PC-3 (cell line): ENCODE data around the gene KSR2.

Experiments used
- EZH2 ChIP-seq: fragments of 300-600 bp; sonication (generic); IDR thresholded peaks from one replicate; pipeline ENCODE4 v1.6.1; 2017; ENCODE audit warnings: antibody characterized with exemption, mild to moderate bottlenecking, low read length; ENCODE audit not compliant: unreplicated experiment
- EZH2phosphoT487 ChIP-seq: fragments of 300-600 bp; sonication (generic); IDR thresholded peaks from 2 replicates; pipeline ENCODE4 v1.6.1; 2018; ENCODE audit warnings: mild to moderate bottlenecking, antibody characterized with exemption, low read length, borderline replicate concordance
- TF ChIP-seq, protein P1 (sequence below): fragments of 300-600 bp; sonication (generic); conservative IDR thresholded peaks from 2 replicates; pipeline ENCODE4 v1.5.1; 2017; ENCODE audit warnings: antibody characterized with exemption, low read depth, mild to moderate bottlenecking, low read length

DNA sequence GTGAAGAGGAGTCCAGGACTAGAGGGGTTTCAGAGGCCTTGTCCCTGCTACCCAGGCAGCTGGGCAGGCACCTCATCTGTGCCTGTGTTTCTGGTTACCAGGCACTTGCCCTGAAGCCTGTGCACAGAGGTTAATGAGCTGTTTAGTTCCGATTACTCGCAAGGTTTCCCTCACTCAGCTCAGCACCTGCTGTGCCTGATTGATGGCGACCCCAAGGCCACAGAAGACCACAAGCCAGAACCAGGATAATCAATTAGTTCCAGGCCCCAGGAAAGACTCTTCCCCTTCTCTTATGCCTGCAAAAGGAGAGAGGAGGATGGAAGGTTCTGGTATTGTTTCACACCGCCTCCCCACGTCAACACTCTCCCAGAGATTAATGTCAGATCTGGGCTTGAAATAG is 518.6 kb downstream of the KSR2 start:
- TF ChIP-seq, protein P1, sequence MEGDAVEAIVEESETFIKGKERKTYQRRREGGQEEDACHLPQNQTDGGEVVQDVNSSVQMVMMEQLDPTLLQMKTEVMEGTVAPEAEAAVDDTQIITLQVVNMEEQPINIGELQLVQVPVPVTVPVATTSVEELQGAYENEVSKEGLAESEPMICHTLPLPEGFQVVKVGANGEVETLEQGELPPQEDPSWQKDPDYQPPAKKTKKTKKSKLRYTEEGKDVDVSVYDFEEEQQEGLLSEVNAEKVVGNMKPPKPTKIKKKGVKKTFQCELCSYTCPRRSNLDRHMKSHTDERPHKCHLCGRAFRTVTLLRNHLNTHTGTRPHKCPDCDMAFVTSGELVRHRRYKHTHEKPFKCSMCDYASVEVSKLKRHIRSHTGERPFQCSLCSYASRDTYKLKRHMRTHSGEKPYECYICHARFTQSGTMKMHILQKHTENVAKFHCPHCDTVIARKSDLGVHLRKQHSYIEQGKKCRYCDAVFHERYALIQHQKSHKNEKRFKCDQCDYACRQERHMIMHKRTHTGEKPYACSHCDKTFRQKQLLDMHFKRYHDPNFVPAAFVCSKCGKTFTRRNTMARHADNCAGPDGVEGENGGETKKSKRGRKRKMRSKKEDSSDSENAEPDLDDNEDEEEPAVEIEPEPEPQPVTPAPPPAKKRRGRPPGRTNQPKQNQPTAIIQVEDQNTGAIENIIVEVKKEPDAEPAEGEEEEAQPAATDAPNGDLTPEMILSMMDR, result no peak
- TF ChIP-seq EZH2, result no peak
- TF ChIP-seq EZH2phosphoT487, result no peak
